ENCODE measurements around the gene LARP1B. TPM values are rescaled to one million over a fixed set of nuclear protein-coding genes. Genes with fewer than 3 reads are reported as not detected.

The LARP1B gene
- 9.1 and 12.5 TPM in 2 replicates for total RNA-seq

DNA sequence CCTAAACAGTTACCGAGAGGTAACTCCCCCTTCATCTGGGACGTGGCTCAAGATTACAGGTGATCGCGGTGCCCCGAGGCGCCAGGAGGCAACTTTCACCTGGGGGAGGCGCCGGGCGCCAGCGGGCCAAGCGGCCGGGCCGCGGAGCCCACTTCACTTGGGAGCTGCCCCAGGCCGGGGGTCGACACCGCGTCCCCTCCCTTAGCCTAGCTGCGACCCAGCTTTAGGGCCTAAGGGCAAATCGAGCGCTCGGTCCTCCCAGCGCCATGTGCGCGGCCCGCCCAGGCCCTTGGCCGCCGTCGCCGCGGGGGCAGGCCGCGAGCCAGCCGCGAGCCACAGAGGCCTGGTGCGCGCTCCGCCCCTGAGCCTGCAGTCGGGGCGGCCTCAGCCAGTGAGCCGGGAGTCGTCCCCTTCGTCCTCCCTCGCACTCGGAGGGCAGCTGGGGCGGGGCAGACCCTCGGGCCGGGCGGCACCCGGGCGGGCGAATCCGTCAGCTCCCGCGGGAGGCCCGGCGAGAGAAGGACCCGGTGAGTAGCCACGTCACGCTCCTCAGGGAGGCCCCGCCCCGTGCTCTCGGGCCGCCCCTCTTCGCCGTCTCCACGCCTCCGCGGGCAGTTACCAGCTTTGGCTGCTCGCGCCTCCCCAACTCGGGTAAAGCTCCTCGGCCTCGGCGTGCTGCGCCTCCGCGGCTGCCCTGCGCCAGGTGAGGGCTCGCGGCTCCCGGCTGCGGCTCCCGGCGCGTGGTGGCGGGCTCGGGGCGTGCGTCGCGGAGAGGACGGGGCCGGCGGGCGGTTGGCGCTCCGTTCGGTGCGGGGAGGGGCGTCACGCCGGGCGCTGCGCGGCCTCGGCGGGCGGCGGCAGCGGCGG is at the start of gene LARP1B:
LARP1B (plus strand) TSS at position 614 of the 867 bp plus-strand sequence. CDS start 13,640 bp downstream, outside the sequence.

Other genes starting within 250 kb of the LARP1B start
- gene PLK4, start 180.4 kb upstream of the LARP1B start, total RNA-seq, result 1.5 and 21.7 TPM in 2 replicates
- 4.2 and 8.7 TPM in 2 replicates for gene MFSD8, start 96.1 kb upstream of the LARP1B start, total RNA-seq
- 4.9 and 6.1 TPM in 2 replicates for gene ABHD18, start 95.9 kb upstream of the LARP1B start, total RNA-seq
- gene PGRMC2, start 226.5 kb downstream of the LARP1B start, total RNA-seq, result 19.7 and 26.6 TPM in 2 replicates